ENCODE results near the gene PPCDC. TPM values are rescaled to one million over a fixed set of nuclear protein-coding genes. Genes with fewer than 3 reads are reported as not detected.
"Not testable (repeated sequence)": the region's sequence is repeated elsewhere in the genome, so short reads cannot be mapped to it uniquely, and the experiment has no call there.

PPCDC gene
- polyA plus RNA-seq, 4 donors = 11.4 to 29.4 (median 17.7) TPM

- DNase-seq (no peak), FAIRE-seq (no peak)
- no peak overlapping the region for H3K4me3 ChIP-seq (ENCODE audit: low read depth in 1 of 3, low read length in 3 of 3)
- WGBS, 3 donors = 24 to 59% (median 45%) methylated on average over 6 of the region's 6 CpGs
- H3K27me3 ChIP-seq (ENCODE audit: control insufficient read depth in 3 of 3, insufficient read depth in 3 of 3, low read length in 3 of 3) = no peaks in the 10 kb centered on the region
- peaks cover 0 to 3% (median 0%) of the 10 kb centered on the region in 3 donors for H3K36me3 ChIP-seq (ENCODE audit: control insufficient read depth in 3 of 3, insufficient read depth in 2 of 3, low read depth in 1 of 3, low read length in 3 of 3)
- peaks cover 0 to 16% of the 10 kb centered on the region in 2 donors for H3K9me3 ChIP-seq (ENCODE audit: control insufficient read depth in 2 of 2, insufficient read depth in 1 of 2, low read depth in 1 of 2, low read length in 1 of 2)
- H3K4me1 ChIP-seq (ENCODE audit: control insufficient read depth in 3 of 3, insufficient read depth in 2 of 3, low read depth in 1 of 3, low read length in 2 of 3) = peaks cover 0 to 15% (median 0%) of the 10 kb centered on the region in 3 donors
- H3K27ac ChIP-seq (ENCODE audit: low read depth in 1 of 3, low read length in 2 of 3) = peak overlapping the region in 1 of 3 donors; percentile 78
Measured at GRCh38 chr15:75065851-75066509, 42.6 kb downstream of the PPCDC start.

- no peak for FAIRE-seq
- Histone ChIP-seq H3K27ac (ENCODE audit: low read depth in 1 of 3, low read length in 2 of 3) (no peak overlapping the region), H3K4me1 (ENCODE audit: control insufficient read depth in 3 of 3, insufficient read depth in 2 of 3, low read depth in 1 of 3, low read length in 2 of 3) (peaks cover 0 to 15% (median 0%) of the 10 kb centered on the region in 3 donors), H3K4me3 (ENCODE audit: low read depth in 1 of 3, low read length in 3 of 3) (no peak overlapping the region), H3K27me3 (ENCODE audit: control insufficient read depth in 3 of 3, insufficient read depth in 3 of 3, low read length in 3 of 3) (no peaks in the 10 kb centered on the region), H3K36me3 (ENCODE audit: control insufficient read depth in 3 of 3, insufficient read depth in 2 of 3, low read depth in 1 of 3, low read length in 3 of 3) (peaks cover 0 to 3% (median 0%) of the 10 kb centered on the region in 3 donors), H3K9me3 (ENCODE audit: control insufficient read depth in 2 of 2, insufficient read depth in 1 of 2, low read depth in 1 of 2, low read length in 1 of 2) (peaks cover 0 to 16% of the 10 kb centered on the region in 2 donors)
- no peak for DNase-seq
- 69 to 74% (median 72%) methylated on average over 3 of the region's 3 CpGs for WGBS, 3 donors
Measured at GRCh38 chr15:75067123-75067830, 43.9 kb downstream of the PPCDC start.

- H3K36me3 ChIP-seq (ENCODE audit: control insufficient read depth in 3 of 3, insufficient read depth in 2 of 3, low read depth in 1 of 3, low read length in 3 of 3) = peaks cover 0 to 3% (median 0%) of the 10 kb centered on the region in 3 donors
- H3K27me3 ChIP-seq (ENCODE audit: control insufficient read depth in 3 of 3, insufficient read depth in 3 of 3, low read length in 3 of 3) = no peaks in the 10 kb centered on the region
- peaks cover 0 to 15% (median 0%) of the 10 kb centered on the region in 3 donors for H3K4me1 ChIP-seq (ENCODE audit: control insufficient read depth in 3 of 3, insufficient read depth in 2 of 3, low read depth in 1 of 3, low read length in 2 of 3)
- DNase-seq (no peak), FAIRE-seq (no peak)
- peaks cover 0 to 16% of the 10 kb centered on the region in 2 donors for H3K9me3 ChIP-seq (ENCODE audit: control insufficient read depth in 2 of 2, insufficient read depth in 1 of 2, low read depth in 1 of 2, low read length in 1 of 2)
- no peak overlapping the region for H3K4me3 ChIP-seq (ENCODE audit: low read depth in 1 of 3, low read length in 3 of 3)
- no peak overlapping the region for H3K27ac ChIP-seq (ENCODE audit: low read depth in 1 of 3, low read length in 2 of 3)
Measured at GRCh38 chr15:75068748-75069147, 45.4 kb downstream of the PPCDC start.

GRCh38 chr15:75069301-75069925, 46.0 kb downstream of the PPCDC start:
- Histone ChIP-seq H3K27me3 (ENCODE audit: control insufficient read depth in 3 of 3, insufficient read depth in 3 of 3, low read length in 3 of 3) (no peaks in the 10 kb centered on the region), H3K4me1 (ENCODE audit: control insufficient read depth in 3 of 3, insufficient read depth in 2 of 3, low read depth in 1 of 3, low read length in 2 of 3) (peaks cover 0 to 15% (median 0%) of the 10 kb centered on the region in 3 donors), H3K36me3 (ENCODE audit: control insufficient read depth in 3 of 3, insufficient read depth in 2 of 3, low read depth in 1 of 3, low read length in 3 of 3) (no peaks in the 10 kb centered on the region), H3K9me3 (ENCODE audit: control insufficient read depth in 2 of 2, insufficient read depth in 1 of 2, low read depth in 1 of 2, low read length in 1 of 2) (peaks cover 0 to 18% of the 10 kb centered on the region in 2 donors), H3K27ac (ENCODE audit: low read depth in 1 of 3, low read length in 2 of 3) (peak overlapping the region in 1 of 3 donors; percentile 2), H3K4me3 (ENCODE audit: low read depth in 1 of 3, low read length in 3 of 3) (no peak overlapping the region)
- no peak for DNase-seq
- WGBS, 3 donors = 76 to 92% (median 85%) methylated on average over 8 of the region's 8 CpGs
- no peak for FAIRE-seq

- peaks cover 0 to 4% (median 0%) of the 10 kb centered on the region in 3 donors for H3K4me1 ChIP-seq (ENCODE audit: control insufficient read depth in 3 of 3, insufficient read depth in 2 of 3, low read depth in 1 of 3, low read length in 2 of 3)
- no peaks in the 10 kb centered on the region for H3K27me3 ChIP-seq (ENCODE audit: control insufficient read depth in 3 of 3, insufficient read depth in 3 of 3, low read length in 3 of 3)
- peaks cover 0 to 26% of the 10 kb centered on the region in 2 donors for H3K9me3 ChIP-seq (ENCODE audit: control insufficient read depth in 2 of 2, insufficient read depth in 1 of 2, low read depth in 1 of 2, low read length in 1 of 2)
- DNase-seq (no peak), FAIRE-seq (no peak)
- no peak overlapping the region for H3K4me3 ChIP-seq (ENCODE audit: low read depth in 1 of 3, low read length in 3 of 3)
- WGBS, 3 donors = 79 to 97% (median 88%) methylated on average over 4 of the region's 4 CpGs
- H3K36me3 ChIP-seq (ENCODE audit: control insufficient read depth in 3 of 3, insufficient read depth in 2 of 3, low read depth in 1 of 3, low read length in 3 of 3) = no peaks in the 10 kb centered on the region
- H3K27ac ChIP-seq (ENCODE audit: low read depth in 1 of 3, low read length in 2 of 3) = no peak overlapping the region
Measured at GRCh38 chr15:75070674-75071073, 47.3 kb downstream of the PPCDC start.

GRCh38 chr15:75073197-75073596, 49.8 kb downstream of the PPCDC start:
- peaks cover 0 to 23% of the 10 kb centered on the region in 2 donors for H3K9me3 ChIP-seq (ENCODE audit: control insufficient read depth in 2 of 2, insufficient read depth in 1 of 2, low read depth in 1 of 2, low read length in 1 of 2)
- no peak overlapping the region for H3K27ac ChIP-seq (ENCODE audit: low read depth in 1 of 3, low read length in 2 of 3)
- no peaks in the 10 kb centered on the region for H3K27me3 ChIP-seq (ENCODE audit: control insufficient read depth in 3 of 3, insufficient read depth in 3 of 3, low read length in 3 of 3)
- H3K4me1 ChIP-seq (ENCODE audit: control insufficient read depth in 3 of 3, insufficient read depth in 2 of 3, low read depth in 1 of 3, low read length in 2 of 3) = no peaks in the 10 kb centered on the region
- no peaks in the 10 kb centered on the region for H3K36me3 ChIP-seq (ENCODE audit: control insufficient read depth in 3 of 3, insufficient read depth in 2 of 3, low read depth in 1 of 3, low read length in 3 of 3)
- H3K4me3 ChIP-seq (ENCODE audit: low read depth in 1 of 3, low read length in 3 of 3) = no peak overlapping the region
- FAIRE-seq = no peak
- DNase-seq = no peak
- WGBS, 3 donors = 63 to 84% (median 65%) methylated on average over 3 of the region's 3 CpGs

GRCh38 chr15:75076277-75076676, 52.9 kb downstream of the PPCDC start:
- no peak for FAIRE-seq
- WGBS, 3 donors = 91 to 100% (median 92%) methylated on average over 2 of the region's 2 CpGs

GRCh38 chr15:75077551-75077961, 54.2 kb downstream of the PPCDC start:
- H3K27me3 ChIP-seq (ENCODE audit: control insufficient read depth in 3 of 3, insufficient read depth in 3 of 3, low read length in 3 of 3); H3K36me3 ChIP-seq (ENCODE audit: control insufficient read depth in 3 of 3, insufficient read depth in 2 of 3, low read depth in 1 of 3, low read length in 3 of 3); H3K27ac ChIP-seq (ENCODE audit: low read depth in 1 of 3, low read length in 2 of 3); H3K4me1 ChIP-seq (ENCODE audit: control insufficient read depth in 3 of 3, insufficient read depth in 2 of 3, low read depth in 1 of 3, low read length in 2 of 3); H3K4me3 ChIP-seq (ENCODE audit: low read depth in 1 of 3, low read length in 3 of 3); DNase-seq; FAIRE-seq: not testable (repeated sequence)
- peaks cover 0 to 23% of the 10 kb centered on the region in 2 donors for H3K9me3 ChIP-seq (ENCODE audit: control insufficient read depth in 2 of 2, insufficient read depth in 1 of 2, low read depth in 1 of 2, low read length in 1 of 2)
- WGBS, 3 donors = 69 to 80% (median 80%) methylated on average over 4 of the region's 4 CpGs

More at GRCh38 chr15:75076277-75076676, 52.9 kb downstream of the PPCDC start:
- Histone ChIP-seq H3K27ac (ENCODE audit: low read depth in 1 of 3, low read length in 2 of 3) (no peak overlapping the region), H3K4me1 (ENCODE audit: control insufficient read depth in 3 of 3, insufficient read depth in 2 of 3, low read depth in 1 of 3, low read length in 2 of 3) (no peaks in the 10 kb centered on the region), H3K36me3 (ENCODE audit: control insufficient read depth in 3 of 3, insufficient read depth in 2 of 3, low read depth in 1 of 3, low read length in 3 of 3) (no peaks in the 10 kb centered on the region), H3K4me3 (ENCODE audit: low read depth in 1 of 3, low read length in 3 of 3) (no peak overlapping the region), H3K27me3 (ENCODE audit: control insufficient read depth in 3 of 3, insufficient read depth in 3 of 3, low read length in 3 of 3) (no peaks in the 10 kb centered on the region), H3K9me3 (ENCODE audit: control insufficient read depth in 2 of 2, insufficient read depth in 1 of 2, low read depth in 1 of 2, low read length in 1 of 2) (peaks cover 0 to 23% of the 10 kb centered on the region in 2 donors)
- no peak for DNase-seq

All from small intestine (tissue), 7 donors.